ENCODE results near the gene CDC25B.

DNA sequence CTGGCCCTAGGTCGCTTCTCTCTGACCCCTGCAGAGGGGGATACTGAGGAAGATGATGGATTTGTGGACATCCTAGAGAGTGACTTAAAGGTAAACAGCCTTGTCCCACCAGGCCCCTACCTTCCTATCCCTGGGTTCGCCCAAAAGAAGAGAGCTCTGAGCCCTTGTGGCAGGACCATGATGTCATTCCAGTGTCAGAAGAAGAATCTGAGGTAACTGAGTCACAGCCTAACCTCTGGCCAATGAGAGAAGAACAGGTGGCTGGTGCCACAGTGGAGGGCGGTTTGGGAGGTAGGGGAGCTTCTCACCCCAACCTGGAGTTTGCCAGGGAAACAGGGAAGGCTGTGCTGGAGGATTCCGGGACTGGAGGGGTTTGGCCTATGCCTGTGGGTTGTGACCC is 5.2 kb downstream of the CDC25B start:
- TF ChIP-seq, protein P1, sequence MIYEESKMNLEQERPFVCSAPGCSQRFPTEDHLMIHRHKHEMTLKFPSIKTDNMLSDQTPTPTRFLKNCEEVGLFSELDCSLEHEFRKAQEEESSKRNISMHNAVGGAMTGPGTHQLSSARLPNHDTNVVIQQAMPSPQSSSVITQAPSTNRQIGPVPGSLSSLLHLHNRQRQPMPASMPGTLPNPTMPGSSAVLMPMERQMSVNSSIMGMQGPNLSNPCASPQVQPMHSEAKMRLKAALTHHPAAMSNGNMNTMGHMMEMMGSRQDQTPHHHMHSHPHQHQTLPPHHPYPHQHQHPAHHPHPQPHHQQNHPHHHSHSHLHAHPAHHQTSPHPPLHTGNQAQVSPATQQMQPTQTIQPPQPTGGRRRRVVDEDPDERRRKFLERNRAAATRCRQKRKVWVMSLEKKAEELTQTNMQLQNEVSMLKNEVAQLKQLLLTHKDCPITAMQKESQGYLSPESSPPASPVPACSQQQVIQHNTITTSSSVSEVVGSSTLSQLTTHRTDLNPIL (CRISPR knock-in tag; IDR thresholded peaks at IDR 0.05; ENCODE audit: low read depth): no peak
- TF ChIP-seq, protein P2, sequence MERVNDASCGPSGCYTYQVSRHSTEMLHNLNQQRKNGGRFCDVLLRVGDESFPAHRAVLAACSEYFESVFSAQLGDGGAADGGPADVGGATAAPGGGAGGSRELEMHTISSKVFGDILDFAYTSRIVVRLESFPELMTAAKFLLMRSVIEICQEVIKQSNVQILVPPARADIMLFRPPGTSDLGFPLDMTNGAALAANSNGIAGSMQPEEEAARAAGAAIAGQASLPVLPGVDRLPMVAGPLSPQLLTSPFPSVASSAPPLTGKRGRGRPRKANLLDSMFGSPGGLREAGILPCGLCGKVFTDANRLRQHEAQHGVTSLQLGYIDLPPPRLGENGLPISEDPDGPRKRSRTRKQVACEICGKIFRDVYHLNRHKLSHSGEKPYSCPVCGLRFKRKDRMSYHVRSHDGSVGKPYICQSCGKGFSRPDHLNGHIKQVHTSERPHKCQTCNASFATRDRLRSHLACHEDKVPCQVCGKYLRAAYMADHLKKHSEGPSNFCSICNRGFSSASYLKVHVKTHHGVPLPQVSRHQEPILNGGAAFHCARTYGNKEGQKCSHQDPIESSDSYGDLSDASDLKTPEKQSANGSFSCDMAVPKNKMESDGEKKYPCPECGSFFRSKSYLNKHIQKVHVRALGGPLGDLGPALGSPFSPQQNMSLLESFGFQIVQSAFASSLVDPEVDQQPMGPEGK (CRISPR knock-in tag; IDR thresholded peaks at IDR 0.05; ENCODE audit: borderline replicate concordance): no peak
- TF ChIP-seq GLIS3 (CRISPR knock-in tag; IDR thresholded peaks at IDR 0.05) (no peak), OSR1 (CRISPR knock-in tag; IDR thresholded peaks at IDR 0.05) (no peak), CSDC2 (CRISPR knock-in tag; IDR thresholded peaks at IDR 0.05) (no peak), ZFP30 (CRISPR knock-in tag; IDR thresholded peaks at IDR 0.05) (no peak), ZNF70 (CRISPR knock-in tag; IDR thresholded peaks at IDR 0.05) (no peak), TOX (CRISPR knock-in tag; IDR thresholded peaks at IDR 0.05; ENCODE audit: borderline replicate concordance) (no peak), ZNF565 (CRISPR knock-in tag; conservative IDR thresholded peaks at IDR 0.05; ENCODE audit: low read depth) (no peak), ZNF8 (CRISPR knock-in tag; IDR thresholded peaks at IDR 0.05) (no peak), RARB (CRISPR knock-in tag; IDR thresholded peaks at IDR 0.05) (no peak), ZFP3 (CRISPR knock-in tag; IDR thresholded peaks at IDR 0.05) (no peak), SNAI2 (CRISPR knock-in tag; IDR thresholded peaks at IDR 0.05) (no peak)
- TF ChIP-seq, protein P3, sequence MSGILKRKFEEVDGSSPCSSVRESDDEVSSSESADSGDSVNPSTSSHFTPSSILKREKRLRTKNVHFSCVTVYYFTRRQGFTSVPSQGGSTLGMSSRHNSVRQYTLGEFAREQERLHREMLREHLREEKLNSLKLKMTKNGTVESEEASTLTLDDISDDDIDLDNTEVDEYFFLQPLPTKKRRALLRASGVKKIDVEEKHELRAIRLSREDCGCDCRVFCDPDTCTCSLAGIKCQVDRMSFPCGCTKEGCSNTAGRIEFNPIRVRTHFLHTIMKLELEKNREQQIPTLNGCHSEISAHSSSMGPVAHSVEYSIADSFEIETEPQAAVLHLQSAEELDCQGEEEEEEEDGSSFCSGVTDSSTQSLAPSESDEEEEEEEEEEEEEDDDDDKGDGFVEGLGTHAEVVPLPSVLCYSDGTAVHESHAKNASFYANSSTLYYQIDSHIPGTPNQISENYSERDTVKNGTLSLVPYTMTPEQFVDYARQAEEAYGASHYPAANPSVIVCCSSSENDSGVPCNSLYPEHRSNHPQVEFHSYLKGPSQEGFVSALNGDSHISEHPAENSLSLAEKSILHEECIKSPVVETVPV (CRISPR knock-in tag; IDR thresholded peaks at IDR 0.05): no peak
